ENCODE measurements around the gene FOXC1.

The FOXC1 gene

GRCh38 chr6:1591243-1591642 lies 18.5 kb upstream of the FOXC1 start:
- intact Hi-C loops (cut with micrococcal nuclease) = loop anchor here (10.0 kb wide), 1 partner anchor 1164 kb away; the partner anchor contains the start of gene MYLK4

DNA sequence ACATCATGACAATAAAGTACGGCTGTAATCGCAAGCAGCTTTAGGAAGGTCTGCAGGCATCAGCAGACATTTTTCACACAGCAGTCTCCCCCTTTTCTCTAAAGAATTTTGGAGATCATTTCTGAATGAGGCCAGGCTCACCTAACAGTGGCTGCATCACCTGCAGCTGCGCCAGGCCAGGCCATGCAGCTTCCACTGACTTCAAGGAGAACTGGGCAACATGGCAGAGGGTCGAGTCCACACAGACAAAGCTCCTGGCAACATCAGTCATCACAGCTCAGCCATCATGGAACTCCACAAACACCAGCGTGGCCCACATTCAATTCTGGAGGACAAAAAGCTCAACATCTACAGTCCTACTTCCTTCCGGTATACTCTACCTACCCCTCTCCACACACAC lies 17.8 kb upstream of the FOXC1 start:
- peaks cover 40% of the 10 kb centered on the region for H3K27me3 Mint-ChIP-seq
- no peaks in the 10 kb centered on the region for H3K36me3 Mint-ChIP-seq (ENCODE audit: low read depth)
- no peaks in the 10 kb centered on the region for H3K9me3 Mint-ChIP-seq
- intact Hi-C loops (cut with micrococcal nuclease) = loop anchor here (10.0 kb wide), 1 partner anchor 1163 kb away; the partner anchor contains the start of gene MYLK4
- H3K4me3 Mint-ChIP-seq = no peak overlapping the region
- H3K4me1 Mint-ChIP-seq (ENCODE audit: low read depth) = peaks cover 4% of the 10 kb centered on the region
- H3K27ac Mint-ChIP-seq = no peak overlapping the region

More at GRCh38 chr6:1591243-1591642, 18.5 kb upstream of the FOXC1 start:
- H3K4me1 Mint-ChIP-seq (ENCODE audit: low read depth) = peaks cover 4% of the 10 kb centered on the region
- no peaks in the 10 kb centered on the region for H3K9me3 Mint-ChIP-seq
- no peak overlapping the region for H3K27ac Mint-ChIP-seq
- H3K4me3 Mint-ChIP-seq = no peak overlapping the region
- peaks cover 35% of the 10 kb centered on the region for H3K27me3 Mint-ChIP-seq
- no peaks in the 10 kb centered on the region for H3K36me3 Mint-ChIP-seq (ENCODE audit: low read depth)

DNA sequence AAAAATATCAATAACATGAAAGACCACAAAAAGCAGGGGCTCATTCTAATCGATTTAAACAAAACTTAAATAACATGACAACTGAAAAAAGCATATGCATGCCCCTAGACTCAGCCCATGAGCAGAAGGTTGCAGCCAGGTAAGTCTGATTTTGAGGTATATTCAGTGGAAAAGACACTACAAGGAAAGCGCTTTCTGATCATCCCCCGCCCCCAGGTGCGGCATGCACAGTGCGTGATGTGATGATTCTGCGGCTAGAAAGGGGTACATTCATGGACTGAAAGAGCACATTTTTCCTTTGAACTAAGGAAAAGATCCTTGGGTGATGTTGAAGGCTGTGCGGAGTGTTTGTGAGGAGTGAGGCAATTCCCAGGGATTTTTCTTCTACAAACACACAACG lies 16.9 kb upstream of the FOXC1 start:
- peaks cover 4% of the 10 kb centered on the region for H3K4me1 Mint-ChIP-seq (ENCODE audit: low read depth)
- H3K4me3 Mint-ChIP-seq = no peak overlapping the region
- H3K9me3 Mint-ChIP-seq = no peaks in the 10 kb centered on the region
- no peaks in the 10 kb centered on the region for H3K36me3 Mint-ChIP-seq (ENCODE audit: low read depth)
- intact Hi-C loops (cut with micrococcal nuclease) = loop anchor here (10.0 kb wide), 1 partner anchor 1162 kb away; the partner anchor contains the start of gene MYLK4
- no peak overlapping the region for H3K27ac Mint-ChIP-seq
- H3K27me3 Mint-ChIP-seq = peaks cover 49% of the 10 kb centered on the region

DNA sequence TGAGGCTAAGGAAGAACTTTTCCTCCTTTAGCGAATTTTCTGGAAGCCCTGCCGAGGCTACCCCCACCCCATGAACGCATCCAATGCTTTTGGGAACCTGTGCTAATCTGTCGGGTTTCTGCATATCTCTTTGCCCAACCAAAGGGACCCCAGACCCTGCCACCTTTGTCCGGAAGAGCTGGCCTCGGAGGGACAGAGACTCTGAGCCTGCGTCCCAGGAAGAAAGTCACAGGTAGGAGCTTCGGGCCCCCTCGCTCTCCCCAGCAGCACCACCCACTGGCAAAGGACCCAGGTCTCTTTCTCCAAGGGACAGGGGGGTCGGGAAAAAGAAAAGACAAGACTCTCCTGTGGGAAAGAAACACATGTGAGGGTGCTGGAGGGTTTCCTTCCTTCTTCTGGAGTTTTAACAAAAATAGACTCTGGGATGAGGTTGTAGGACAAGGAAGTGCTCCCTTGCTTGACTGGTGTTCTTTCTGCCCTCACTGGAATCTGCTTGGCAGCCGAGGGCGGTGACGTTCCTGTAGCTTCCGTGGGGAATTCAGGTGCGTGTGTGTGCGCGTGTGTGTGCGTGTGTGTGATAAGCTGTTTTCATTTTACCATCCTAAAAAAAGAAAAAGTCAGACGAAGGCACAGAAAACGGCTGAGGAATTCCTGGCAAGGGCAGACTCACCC lies 16.3 kb upstream of the FOXC1 start:
- no peak overlapping the region for H3K27ac Mint-ChIP-seq
- no peaks in the 10 kb centered on the region for H3K9me3 Mint-ChIP-seq
- peaks cover 55% of the 10 kb centered on the region for H3K27me3 Mint-ChIP-seq
- intact Hi-C loops (cut with micrococcal nuclease) = loop anchor here (10.0 kb wide), 1 partner anchor 1161 kb away; the partner anchor contains the start of gene MYLK4
- H3K4me1 Mint-ChIP-seq (ENCODE audit: low read depth) = peaks cover 4% of the 10 kb centered on the region
- H3K4me3 Mint-ChIP-seq = no peak overlapping the region
- no peaks in the 10 kb centered on the region for H3K36me3 Mint-ChIP-seq (ENCODE audit: low read depth)

DNA sequence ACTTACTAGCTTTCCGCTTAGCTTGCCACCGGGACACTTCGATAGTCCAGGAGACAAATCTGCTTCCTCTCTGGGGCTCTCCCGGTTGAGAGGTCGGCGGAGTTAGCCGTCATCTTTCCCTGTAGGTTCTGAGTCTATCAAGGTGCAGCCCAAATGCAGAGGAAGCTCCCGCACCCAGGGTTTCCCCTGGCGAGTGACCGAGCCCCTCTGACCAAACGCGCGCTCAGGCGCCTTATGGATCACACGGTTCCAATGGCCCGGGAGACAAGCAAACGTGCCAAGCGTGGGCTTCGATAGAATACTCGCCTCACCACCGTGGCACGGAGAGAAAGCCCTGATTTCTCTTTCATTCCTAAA lies 15.8 kb upstream of the FOXC1 start:
- intact Hi-C loops (cut with micrococcal nuclease) = loop anchor here (10.0 kb wide), 1 partner anchor 1161 kb away; the partner anchor contains the start of gene MYLK4
- H3K27me3 Mint-ChIP-seq = peaks cover 60% of the 10 kb centered on the region

GRCh38 chr6:1594445-1595200 lies 15.1 kb upstream of the FOXC1 start:
- intact Hi-C loops (cut with micrococcal nuclease) = loop anchor here (10.0 kb wide), 1 partner anchor 1160 kb away; the partner anchor contains the start of gene MYLK4
- peaks cover 67% of the 10 kb centered on the region for H3K27me3 Mint-ChIP-seq
- H3K9me3 Mint-ChIP-seq = no peaks in the 10 kb centered on the region
- no peak overlapping the region for H3K27ac Mint-ChIP-seq
- peaks cover 4% of the 10 kb centered on the region for H3K4me1 Mint-ChIP-seq (ENCODE audit: low read depth)
- H3K36me3 Mint-ChIP-seq (ENCODE audit: low read depth) = no peaks in the 10 kb centered on the region
- no peak overlapping the region for H3K4me3 Mint-ChIP-seq

More for the DNA sequence above, 15.8 kb upstream of the FOXC1 start:
- Mint-ChIP-seq H3K9me3 (no peaks in the 10 kb centered on the region), H3K36me3 (ENCODE audit: low read depth) (no peaks in the 10 kb centered on the region), H3K4me1 (ENCODE audit: low read depth) (peaks cover 4% of the 10 kb centered on the region), H3K27ac (no peak overlapping the region), H3K4me3 (no peak overlapping the region)

DNA sequence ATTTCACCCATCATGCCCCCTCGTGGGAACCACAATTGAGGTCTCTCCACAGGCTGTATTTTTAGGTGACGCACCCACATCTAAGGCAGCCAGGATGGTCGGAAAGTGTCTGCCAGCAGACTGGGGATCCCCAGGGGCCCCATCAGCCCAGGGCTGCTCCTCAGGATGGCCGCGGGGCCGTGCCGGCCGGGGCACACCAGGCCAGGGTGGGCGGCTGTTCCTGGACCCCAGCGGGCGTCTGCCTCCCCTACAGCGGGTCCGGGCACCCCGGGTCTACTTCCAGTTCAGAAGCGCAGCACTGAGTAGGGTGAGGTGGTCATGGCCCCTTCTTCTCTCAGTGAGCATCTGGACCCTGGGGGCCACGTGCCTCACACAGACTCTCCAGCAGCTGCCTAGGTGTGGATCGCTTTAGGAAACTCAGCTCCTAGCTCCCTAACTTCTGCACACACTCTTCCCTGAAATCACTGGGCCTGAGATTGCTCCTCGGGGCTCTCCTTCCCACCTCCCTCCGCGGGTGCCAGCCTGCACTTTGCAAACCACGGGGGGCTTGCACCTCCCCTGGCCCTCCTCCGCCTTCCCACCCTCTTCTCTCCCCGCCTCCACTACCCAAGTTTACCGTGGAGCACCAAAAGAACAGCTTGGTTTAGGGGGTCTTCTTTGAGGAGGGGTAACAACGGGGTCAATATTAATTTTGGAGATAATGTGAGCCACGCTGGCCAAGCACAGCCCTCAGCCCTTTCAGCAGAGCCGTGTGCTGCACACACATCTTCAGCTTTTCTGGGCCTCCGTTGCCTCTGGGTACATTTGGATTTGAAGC lies 14.2 kb upstream of the FOXC1 start:
- intact Hi-C loops (cut with micrococcal nuclease) = loop anchor here (1.0 to 10.0 kb wide), 5 partner anchors 509 to 1159 kb away; partner anchors contain the start of gene MYLK4
- Mint-ChIP-seq H3K4me3 (no peak overlapping the region), H3K9me3 (no peaks in the 10 kb centered on the region), H3K36me3 (ENCODE audit: low read depth) (no peaks in the 10 kb centered on the region), H3K27me3 (peaks cover 74% of the 10 kb centered on the region), H3K27ac (no peak overlapping the region), H3K4me1 (ENCODE audit: low read depth) (peaks cover 4% of the 10 kb centered on the region)

- Mint-ChIP-seq H3K4me3 (no peak overlapping the region), H3K36me3 (ENCODE audit: low read depth) (no peaks in the 10 kb centered on the region), H3K9me3 (no peaks in the 10 kb centered on the region), H3K27me3 (peaks cover 81% of the 10 kb centered on the region), H3K27ac (no peak overlapping the region), H3K4me1 (ENCODE audit: low read depth) (peaks cover 4% of the 10 kb centered on the region)
- intact Hi-C loops (cut with micrococcal nuclease) = loop anchor here (1.0 to 10.0 kb wide), 5 partner anchors 509 to 1159 kb away; partner anchors contain the start of gene MYLK4
Observed at GRCh38 chr6:1596088-1596852, 13.4 kb upstream of the FOXC1 start.

DNA sequence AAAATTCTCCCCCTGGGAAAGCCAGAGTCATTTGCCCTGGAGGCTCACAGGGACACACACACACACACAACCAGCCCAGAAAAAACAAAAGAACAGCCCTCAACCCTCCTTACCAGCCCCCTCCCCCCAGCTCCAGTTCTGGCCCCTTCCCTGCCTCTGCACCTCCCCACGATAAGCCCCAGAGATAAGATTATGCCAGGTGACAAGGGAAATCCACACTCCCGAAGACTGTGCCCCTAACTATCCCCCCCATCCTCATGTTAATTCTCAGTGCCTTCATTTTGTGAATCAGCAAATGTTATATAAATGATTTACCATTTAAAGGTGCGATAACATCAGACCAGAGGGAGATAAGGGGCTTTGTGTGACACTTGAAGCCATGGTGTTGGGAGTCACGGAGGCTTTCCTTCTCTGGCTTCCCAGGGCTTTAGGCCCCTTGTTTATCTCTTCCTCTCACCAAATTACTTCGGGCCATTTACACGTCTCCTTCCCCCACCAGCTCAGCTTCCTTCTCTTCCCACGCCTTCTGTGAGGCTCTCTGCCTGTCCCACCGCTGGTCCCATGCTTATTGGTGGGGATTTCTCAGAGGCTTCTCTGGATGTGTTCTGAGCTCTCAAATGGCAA lies 12.5 kb upstream of the FOXC1 start:
- no peaks in the 10 kb centered on the region for H3K36me3 Mint-ChIP-seq (ENCODE audit: low read depth)
- intact Hi-C loops (cut with micrococcal nuclease) = loop anchor here (2.0 to 10.0 kb wide), 4 partner anchors 508 to 1158 kb away; partner anchors contain the start of gene MYLK4

GRCh38 chr6:1597924-1598323 lies 11.8 kb upstream of the FOXC1 start:
- no peaks in the 10 kb centered on the region for H3K9me3 Mint-ChIP-seq
- peaks cover 4% of the 10 kb centered on the region for H3K4me1 Mint-ChIP-seq (ENCODE audit: low read depth)
- peaks cover 90% of the 10 kb centered on the region for H3K27me3 Mint-ChIP-seq
- H3K27ac Mint-ChIP-seq = no peak overlapping the region
- no peaks in the 10 kb centered on the region for H3K36me3 Mint-ChIP-seq (ENCODE audit: low read depth)
- H3K4me3 Mint-ChIP-seq = no peak overlapping the region
- intact Hi-C loops (cut with micrococcal nuclease) = loop anchor here (2.0 to 10.0 kb wide), 4 partner anchors 507 to 1157 kb away; partner anchors contain the start of gene MYLK4

More for the DNA sequence above, 12.5 kb upstream of the FOXC1 start:
- Mint-ChIP-seq H3K4me3 (no peak overlapping the region), H3K27me3 (peaks cover 88% of the 10 kb centered on the region), H3K4me1 (ENCODE audit: low read depth) (peaks cover 4% of the 10 kb centered on the region), H3K27ac (no peak overlapping the region), H3K9me3 (no peaks in the 10 kb centered on the region)

GRCh38 chr6:1598433-1598832 lies 11.3 kb upstream of the FOXC1 start:
- Mint-ChIP-seq H3K9me3 (no peaks in the 10 kb centered on the region), H3K27me3 (peaks cover 91% of the 10 kb centered on the region), H3K4me1 (ENCODE audit: low read depth) (peaks cover 4% of the 10 kb centered on the region), H3K36me3 (ENCODE audit: low read depth) (no peaks in the 10 kb centered on the region), H3K27ac (no peak overlapping the region), H3K4me3 (no peak overlapping the region)
- intact Hi-C loops (cut with micrococcal nuclease) = loop anchor here (10.0 kb wide), 1 partner anchor 1156 kb away; the partner anchor contains the start of gene MYLK4

- no peaks in the 10 kb centered on the region for H3K36me3 Mint-ChIP-seq (ENCODE audit: low read depth)
- H3K27ac Mint-ChIP-seq = no peak overlapping the region
- H3K4me1 Mint-ChIP-seq (ENCODE audit: low read depth) = peaks cover 4% of the 10 kb centered on the region
Observed at GRCh38 chr6:1598886-1599285, 10.8 kb upstream of the FOXC1 start.

More at GRCh38 chr6:1598886-1599285, 10.8 kb upstream of the FOXC1 start:
- Mint-ChIP-seq H3K4me3 (no peak overlapping the region), H3K27me3 (peaks cover 91% of the 10 kb centered on the region), H3K9me3 (no peaks in the 10 kb centered on the region)
- intact Hi-C loops (cut with micrococcal nuclease) = loop anchor here (10.0 kb wide), 1 partner anchor 1156 kb away; the partner anchor contains the start of gene MYLK4

All from dendritic cell treated with granulocyte-macrophage colony-stimulating factor and Interleukin-4, amounts not matched to agents 40 ng/mL and 50 ng/mL, for 4 days (primary cell).